Gastroesophageal sphincter (tissue), 3 donors: Measurements from ENCODE around the gene NPIPA3.
"Not testable (repeated sequence)": the region's sequence is repeated elsewhere in the genome, so short reads cannot be mapped to it uniquely, and the experiment has no call there.

ENCODE experiments used
- CTCF ChIP-seq, 4 experiments: fragments of 200-600 bp in 2 of 4; fragments of 450-650 bp in 2 of 4; sonication (generic) in 1 of 4; IDR thresholded peaks; one replicate each; pipeline ENCODE4 v1.5.1; 2017 to 2019; ENCODE audit warnings: antibody characterized with exemption in 4 of 4, mild to moderate bottlenecking in 2 of 4, moderate library complexity in 2 of 4
- POLR2A ChIP-seq, 2 donors: fragments of 450-650 bp; IDR thresholded peaks; one replicate each; pipeline ENCODE4 v1.6.1; 2017; ENCODE audit warnings: antibody characterized with exemption in 2 of 2, mild to moderate bottlenecking in 2 of 2, moderate library complexity in 1 of 2

- TF ChIP-seq CTCF, POLR2A (IDR thresholded peaks at IDR 0.05): not testable (repeated sequence)
Observed at GRCh38 chr16:14741794-14742193, 38.6 kb downstream of the NPIPA3 start.
